ENCODE measurements around the gene MRAS. TPM values are rescaled to one million over a fixed set of nuclear protein-coding genes. Genes with fewer than 3 reads are reported as not detected.

MRAS gene
- polyA plus RNA-seq, 1 donor from 2014 or later: 52.8 TPM

DNA sequence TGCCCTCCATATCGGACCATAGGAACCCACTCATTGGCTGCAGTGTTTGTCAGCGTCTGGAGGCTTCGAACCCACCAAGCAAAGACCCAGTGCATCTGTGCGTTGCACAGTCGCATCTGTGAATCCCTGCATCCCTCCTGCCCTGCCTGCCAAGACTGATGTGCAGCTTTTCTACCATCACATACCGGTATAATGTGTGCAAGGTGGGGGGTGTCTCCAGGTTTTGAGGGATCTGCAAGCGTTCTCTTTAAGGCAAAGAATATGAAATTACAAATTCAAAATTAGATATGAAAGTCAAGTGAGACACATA is 18.4 kb upstream of the MRAS start:
- H3K27me3 ChIP-seq (ENCODE audit: insufficient read depth, low read depth, low read length): no peaks in the 10 kb centered on the region
- TF ChIP-seq POLR2AphosphoS5 (IDR thresholded peaks at IDR 0.05): peak; percentile 64
- no peak for TF ChIP-seq MXI1 (conservative IDR thresholded peaks at IDR 0.05; ENCODE audit: poor library complexity, severe bottlenecking)
- no peak for TF ChIP-seq TAF1 (IDR thresholded peaks at IDR 0.05; ENCODE audit: low read depth)
- TF ChIP-seq REST (IDR thresholded peaks at IDR 0.05; ENCODE audit: borderline replicate concordance): peak; percentile 31
- TF ChIP-seq SMC3 (conservative IDR thresholded peaks at IDR 0.05; ENCODE audit: poor library complexity): peak; percentile 1
- TF ChIP-seq CTCF (IDR thresholded peaks at IDR 0.05; ENCODE audit: poor library complexity, severe bottlenecking): no peak
- no peak for TF ChIP-seq EP300 (conservative IDR thresholded peaks at IDR 0.05; ENCODE audit: poor library complexity, severe bottlenecking)
- peak; percentile 18 for TF ChIP-seq RAD21 (conservative IDR thresholded peaks at IDR 0.05)
- no peak for TF ChIP-seq EZH2 (IDR thresholded peaks at IDR 0.05; ENCODE audit: borderline replicate concordance, insufficient read depth, low read length, poor library complexity, severe bottlenecking)
- peak overlapping the region; percentile 46 for H3K9ac ChIP-seq (ENCODE audit: low read length)
- H3K36me3 ChIP-seq (ENCODE audit: insufficient read depth, low read length): no peaks in the 10 kb centered on the region
- H3K9me3 ChIP-seq (ENCODE audit: low read length): no peaks in the 10 kb centered on the region
- peak overlapping the region; percentile 81 for H3K4me3 ChIP-seq (ENCODE audit: low read length)
- H3K4me2 ChIP-seq (ENCODE audit: low read length): peak overlapping the region; percentile 40
- H2AFZ ChIP-seq (ENCODE audit: low read depth, low read length): peak overlapping the region; percentile 40
- peak overlapping the region; percentile 90 for H3K27ac ChIP-seq (ENCODE audit: low read length)
- peaks cover 4% of the 10 kb centered on the region for H3F3A ChIP-seq (ENCODE audit: insufficient read depth, low read length, poor library complexity, severe bottlenecking)
- H3K79me2 ChIP-seq (replicated peaks; ENCODE audit: insufficient read depth, low read length): peaks cover 4% of the 10 kb centered on the region
- no peaks in the 10 kb centered on the region for H4K20me1 ChIP-seq (ENCODE audit: insufficient read depth)
- H3K9me2 ChIP-seq (ENCODE audit: insufficient read depth, low read length): no peaks in the 10 kb centered on the region

- no peaks in the 10 kb centered on the region for H3K9me3 ChIP-seq (ENCODE audit: low read length)
- H3K4me2 ChIP-seq (ENCODE audit: low read length): no peak overlapping the region
- H4K20me1 ChIP-seq (ENCODE audit: insufficient read depth): no peaks in the 10 kb centered on the region
- no peaks in the 10 kb centered on the region for H3K9me2 ChIP-seq (ENCODE audit: insufficient read depth, low read length)
- no peak overlapping the region for H3K9ac ChIP-seq (ENCODE audit: low read length)
- peaks cover 4% of the 10 kb centered on the region for H3K79me2 ChIP-seq (replicated peaks; ENCODE audit: insufficient read depth, low read length)
- H3K27me3 ChIP-seq (ENCODE audit: insufficient read depth, low read depth, low read length): no peaks in the 10 kb centered on the region
- no peak overlapping the region for H3K4me3 ChIP-seq (ENCODE audit: low read length)
- no peak overlapping the region for H3K27ac ChIP-seq (ENCODE audit: low read length)
- TF ChIP-seq REST (IDR thresholded peaks at IDR 0.05; ENCODE audit: borderline replicate concordance): no peak
- no peak for TF ChIP-seq RAD21 (conservative IDR thresholded peaks at IDR 0.05)
- no peak for TF ChIP-seq SMC3 (conservative IDR thresholded peaks at IDR 0.05; ENCODE audit: poor library complexity)
- no peak for TF ChIP-seq MXI1 (conservative IDR thresholded peaks at IDR 0.05; ENCODE audit: poor library complexity, severe bottlenecking)
- peak; percentile 36 for TF ChIP-seq CTCF (IDR thresholded peaks at IDR 0.05; ENCODE audit: poor library complexity, severe bottlenecking)
- no peak for TF ChIP-seq TAF1 (IDR thresholded peaks at IDR 0.05; ENCODE audit: low read depth)
- no peak overlapping the region for H2AFZ ChIP-seq (ENCODE audit: low read depth, low read length)
- H3K36me3 ChIP-seq (ENCODE audit: insufficient read depth, low read length): no peaks in the 10 kb centered on the region
- peaks cover 4% of the 10 kb centered on the region for H3F3A ChIP-seq (ENCODE audit: insufficient read depth, low read length, poor library complexity, severe bottlenecking)
Measured at GRCh38 chr3:138331143-138331894, 17.1 kb upstream of the MRAS start.
